NCI-H1417 treated with DMSO at 0.1 percent for 48 hours (cell line): ENCODE results near the gene ZBTB43.
"Not testable (repeated sequence)": the region's sequence is repeated elsewhere in the genome, so short reads cannot be mapped to it uniquely, and the experiment has no call there.

Experiments
- DNase-seq: peaks from one replicate; lab custom pipeline; 2025; lab: John Stamatoyannopoulos, UW

The ZBTB43 gene

DNA sequence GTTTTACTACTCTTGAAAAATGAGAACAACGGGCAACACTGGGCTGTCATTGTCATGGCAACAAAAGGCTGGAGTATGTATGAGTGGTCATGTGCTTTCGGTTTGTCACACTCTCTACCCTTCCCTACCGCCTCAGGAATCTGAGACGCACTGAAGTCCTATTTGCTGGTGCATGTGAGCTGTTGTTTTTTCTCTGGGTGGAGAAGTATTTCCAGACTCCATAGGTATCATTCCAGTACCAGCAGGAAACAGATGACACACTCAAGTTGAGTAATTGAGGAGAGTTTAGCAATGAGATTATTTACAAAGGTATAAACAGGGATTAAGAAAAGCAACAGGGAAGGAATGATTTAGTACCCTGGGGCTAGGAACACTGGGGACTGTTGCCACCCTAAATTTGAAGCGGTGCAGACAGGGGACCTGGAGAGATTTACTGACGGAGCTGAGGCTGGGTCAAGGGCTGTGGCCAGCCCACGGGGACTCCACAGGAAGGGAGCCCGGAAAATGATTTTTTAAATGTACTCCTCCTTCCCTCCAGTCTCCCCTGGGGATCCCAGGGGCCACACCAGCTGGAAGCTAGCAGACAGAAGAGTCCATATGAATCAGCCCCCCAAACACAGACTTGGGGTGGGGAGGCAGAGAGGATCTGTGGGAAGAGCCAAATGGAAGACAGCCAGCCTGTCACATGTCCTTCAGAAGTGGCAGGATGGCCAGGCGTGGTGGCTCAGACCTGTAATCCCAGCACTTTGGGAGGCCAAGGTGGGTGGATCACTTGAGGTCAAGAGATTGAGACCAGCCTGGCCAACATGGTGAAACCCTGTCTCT is 13.2 kb upstream of the ZBTB43 start:
- no peak for DNase-seq

GRCh38 chr9:126793686-126794417 is 11.0 kb upstream of the ZBTB43 start:
- no peak for DNase-seq

DNA sequence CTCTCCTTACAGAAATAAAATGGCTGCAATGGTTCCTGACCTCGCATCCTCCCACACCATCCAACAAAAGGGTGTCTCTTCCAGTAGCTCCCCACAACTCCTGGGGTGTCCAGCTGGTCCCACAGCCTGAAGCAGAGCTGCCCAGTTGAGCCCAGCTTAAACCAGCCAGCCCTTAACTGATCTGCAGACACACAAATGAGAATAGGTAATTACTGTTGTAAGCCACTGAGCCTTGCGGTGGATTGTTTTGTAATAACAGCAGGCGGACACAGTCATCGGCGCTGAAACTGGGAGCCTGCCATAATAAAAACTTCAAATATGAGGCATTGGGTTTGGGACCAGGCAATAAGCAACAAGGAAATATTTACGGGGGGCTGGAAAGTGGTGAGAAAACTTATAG is 10.4 kb upstream of the ZBTB43 start:
- no peak for DNase-seq

DNA sequence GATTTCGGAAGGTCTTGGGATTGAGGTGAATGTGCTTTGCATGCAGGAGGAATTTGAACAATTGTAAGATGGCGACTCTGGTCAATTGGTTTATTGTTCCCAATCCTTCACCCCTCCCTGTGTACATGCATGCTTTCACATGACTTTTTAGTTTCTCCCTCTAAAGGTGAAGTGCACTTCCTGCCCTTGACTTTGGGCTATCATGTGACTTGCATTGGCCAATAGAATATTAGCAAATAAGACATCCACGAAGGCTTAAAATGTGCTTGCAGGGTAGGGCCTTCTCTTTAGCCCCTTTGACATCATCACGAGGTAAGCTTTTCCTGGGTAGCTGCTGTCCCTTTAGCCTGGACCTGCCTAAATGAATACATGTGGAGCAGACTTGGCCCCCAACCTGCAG is 8.1 kb upstream of the ZBTB43 start:
- DNase-seq = no peak

- no peak for DNase-seq
Measured at GRCh38 chr9:126797903-126798302, 6.9 kb upstream of the ZBTB43 start.

GRCh38 chr9:126799034-126799433 is 5.8 kb upstream of the ZBTB43 start:
- DNase-seq = no peak

DNA sequence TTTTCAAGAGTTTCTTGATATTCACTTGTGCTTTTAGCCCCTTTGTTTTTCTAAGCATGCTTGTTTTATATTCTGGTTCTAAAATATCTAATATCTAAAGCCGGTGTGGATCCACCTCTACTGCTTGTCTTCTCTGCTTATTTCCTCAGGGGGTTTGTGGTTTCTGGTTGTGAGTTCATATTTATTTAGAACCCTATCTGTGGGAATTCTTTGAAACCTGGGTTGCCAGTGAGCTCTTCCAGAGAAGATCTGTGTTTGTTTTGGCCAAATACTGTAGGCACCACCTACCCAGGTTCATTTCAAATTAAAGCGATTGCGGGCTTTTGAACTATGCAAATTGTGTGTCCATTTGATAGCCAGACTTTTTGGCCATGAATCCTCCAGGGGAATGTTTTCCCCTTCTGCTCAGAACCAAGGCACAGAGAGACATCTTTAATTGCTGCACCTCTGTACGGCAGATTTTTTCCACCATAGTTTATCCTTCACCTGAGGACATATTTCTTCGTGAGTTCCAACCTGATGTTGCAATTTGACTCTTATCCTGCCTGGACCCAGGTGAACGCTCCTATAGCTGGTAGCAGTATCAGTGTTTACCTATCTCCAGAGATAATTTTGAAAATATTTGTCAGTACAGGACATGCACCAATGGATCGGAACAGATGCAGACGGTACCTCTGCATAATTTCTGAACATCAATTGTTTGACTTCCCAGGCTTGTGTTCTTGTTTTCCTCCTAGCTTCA is 2.4 kb upstream of the ZBTB43 start:
- DNase-seq = no peak

DNA sequence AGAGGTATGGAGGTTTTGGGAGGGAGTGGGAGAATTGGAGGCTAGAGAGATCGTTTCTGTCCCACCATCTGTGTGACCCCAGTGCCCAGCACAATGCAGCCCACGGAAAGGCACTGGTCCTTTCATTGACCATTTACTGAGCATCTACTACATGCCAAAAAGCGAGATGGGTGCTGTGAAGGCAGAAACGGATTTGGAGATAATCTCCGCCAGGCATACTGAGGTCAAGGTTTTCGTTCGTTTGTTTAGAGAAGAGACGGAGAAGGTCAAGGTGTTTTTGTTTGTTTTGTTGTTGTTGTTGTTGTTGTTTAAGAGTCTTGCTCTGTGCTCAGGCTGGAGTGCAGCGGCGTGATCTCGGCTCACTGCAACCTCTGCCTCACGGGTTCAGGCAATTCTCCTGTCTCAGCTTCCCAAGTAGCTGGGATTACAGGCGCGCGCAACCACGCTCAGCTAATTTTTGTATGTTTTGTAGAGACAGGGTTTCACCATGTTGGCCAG is 593 bp upstream of the ZBTB43 start:
- DNase-seq = no peak

DNA sequence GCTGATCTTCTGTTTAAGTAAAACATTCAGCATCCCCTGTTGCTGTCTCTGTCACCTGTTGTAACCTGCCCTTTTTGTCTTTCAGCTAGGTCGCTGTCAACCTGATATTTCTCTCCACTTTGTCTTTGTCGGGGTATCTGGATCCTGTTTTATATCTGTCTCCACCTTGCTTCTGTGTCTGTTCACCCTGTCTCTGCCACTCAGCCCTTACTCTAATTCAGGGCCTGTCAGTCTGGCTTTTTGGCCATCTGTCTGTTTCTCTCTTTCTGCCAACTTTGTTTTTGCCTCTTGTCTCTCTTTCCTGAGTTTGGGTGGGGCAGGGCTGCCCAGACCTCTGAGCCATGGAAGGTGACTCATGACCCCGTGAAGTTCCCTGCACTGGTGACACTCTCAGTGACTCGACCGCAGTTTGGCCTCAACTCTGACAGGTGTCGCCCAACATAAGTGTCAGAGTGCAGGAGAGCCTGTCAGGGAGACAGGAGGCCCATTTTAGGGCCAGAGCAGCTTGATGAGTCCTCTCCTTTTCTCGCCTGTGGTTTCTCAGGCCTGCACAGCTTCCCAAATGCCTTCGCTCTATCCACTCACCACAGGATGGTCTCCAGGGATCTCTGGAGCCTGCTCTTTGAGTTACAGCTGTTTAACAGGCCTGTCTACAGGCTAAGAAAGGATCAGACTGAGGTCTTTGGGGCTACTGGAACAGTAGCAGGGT is 868 bp downstream of the ZBTB43 start:
- DNase-seq = no peak

- no peak for DNase-seq
Measured at GRCh38 chr9:126806336-126806735, 1.5 kb downstream of the ZBTB43 start.

DNA sequence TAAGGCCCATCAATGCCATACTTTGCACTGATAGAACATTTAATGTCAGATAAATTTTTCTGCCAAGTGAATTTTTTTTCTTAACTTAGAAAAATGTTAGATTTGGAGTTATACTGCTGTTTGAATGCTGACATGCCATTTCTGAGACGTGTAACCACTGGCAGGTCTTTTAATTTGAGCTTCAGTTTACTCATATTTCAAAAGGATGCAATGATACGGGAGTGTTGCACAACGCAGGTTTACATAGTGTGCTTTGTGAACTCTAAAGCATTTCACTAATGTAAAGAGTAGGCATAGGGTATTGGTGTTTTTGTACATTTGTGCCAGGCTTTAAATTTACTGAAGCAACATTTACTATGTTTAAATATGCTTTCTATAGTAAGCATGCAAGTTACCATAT is 4.2 kb downstream of the ZBTB43 start:
- DNase-seq = no peak

DNA sequence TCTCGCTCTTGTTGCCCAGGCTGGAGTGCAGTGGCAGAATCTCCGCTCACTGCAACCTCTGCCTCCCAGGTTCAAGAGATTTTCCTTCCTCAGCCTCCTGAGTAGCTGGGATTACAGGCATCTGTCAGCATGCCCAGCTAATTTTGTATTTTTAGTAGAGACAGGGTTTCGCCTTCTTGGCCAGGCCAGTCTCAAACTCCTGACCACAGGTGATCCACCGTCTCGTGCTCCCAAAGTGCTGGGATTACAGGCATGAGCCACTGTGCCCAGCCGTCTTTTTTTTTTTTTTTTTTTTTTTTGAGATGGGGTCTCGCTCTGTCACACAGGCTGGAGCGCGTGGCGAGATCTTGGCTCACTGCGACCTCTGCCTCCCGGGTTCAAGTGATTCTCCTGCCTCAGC is 5.4 kb downstream of the ZBTB43 start:
- DNase-seq = not testable (repeated sequence)

GRCh38 chr9:126813072-126813471 is 8.2 kb downstream of the ZBTB43 start:
- DNase-seq = no peak

DNA sequence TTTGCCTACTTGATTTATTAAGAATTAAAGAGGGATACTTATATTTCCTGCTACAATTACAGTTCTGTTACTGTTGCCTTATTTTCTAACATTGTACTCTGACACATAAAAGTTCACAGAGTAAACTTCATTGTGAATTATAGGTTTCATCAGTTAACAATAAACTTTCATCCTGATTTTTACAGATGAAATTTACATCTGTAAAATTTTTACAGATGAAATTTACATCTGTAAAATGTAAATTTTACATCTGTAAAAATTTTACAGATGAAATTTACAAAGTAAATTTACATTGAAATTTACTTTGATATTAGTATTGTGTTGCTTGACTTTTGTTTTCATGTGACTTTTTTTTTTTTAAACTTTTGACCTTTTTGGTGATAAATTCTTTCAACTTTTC is 9.3 kb downstream of the ZBTB43 start:
- no peak for DNase-seq

DNA sequence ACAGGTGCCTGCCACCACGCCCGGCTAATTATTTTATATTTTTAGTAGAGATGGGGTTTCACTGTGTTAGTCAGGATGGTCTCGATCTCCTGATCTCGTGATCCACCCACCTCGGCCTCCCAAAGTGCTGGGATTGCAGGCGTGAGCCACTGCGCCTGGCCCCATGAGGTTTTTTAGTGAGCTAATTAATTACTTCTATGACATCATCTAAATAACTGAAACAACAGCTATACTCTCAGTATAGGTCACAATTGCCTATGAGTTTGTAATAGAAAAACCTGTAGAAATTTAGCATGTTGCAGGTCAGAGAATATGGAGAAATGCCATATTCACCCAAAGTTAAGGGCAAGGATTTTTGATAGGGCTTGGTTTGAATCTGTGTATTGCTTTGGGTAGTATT is 12.8 kb downstream of the ZBTB43 start:
- not testable (repeated sequence) for DNase-seq

GRCh38 chr9:126818482-126818881 is 13.6 kb downstream of the ZBTB43 start:
- DNase-seq = no peak

DNA sequence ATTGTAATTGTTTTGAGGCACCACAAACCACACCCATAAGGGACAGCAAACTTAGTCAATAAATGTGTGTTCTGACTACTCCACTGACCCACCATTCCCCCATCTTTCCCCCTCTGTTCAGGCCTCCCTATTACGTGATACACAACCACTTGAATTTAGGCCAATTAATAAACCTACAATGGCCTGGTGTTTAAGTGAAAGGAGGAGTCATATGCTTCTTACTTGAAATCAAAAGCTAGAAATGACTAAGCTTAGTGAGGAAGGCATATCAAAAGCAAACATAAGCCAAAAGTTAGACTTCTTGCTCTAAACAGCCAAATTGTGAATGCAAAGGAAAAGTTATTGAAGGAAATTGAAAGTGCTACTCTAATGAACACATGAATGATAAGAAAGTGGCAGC is 14.6 kb downstream of the ZBTB43 start:
- DNase-seq = no peak

- DNase-seq = no peak
Measured at GRCh38 chr9:126822278-126822677, 17.4 kb downstream of the ZBTB43 start.

- no peak for DNase-seq
Measured at GRCh38 chr9:126822873-126823272, 18.0 kb downstream of the ZBTB43 start.

GRCh38 chr9:126824052-126824451 is 19.2 kb downstream of the ZBTB43 start:
- not testable (repeated sequence) for DNase-seq

DNA sequence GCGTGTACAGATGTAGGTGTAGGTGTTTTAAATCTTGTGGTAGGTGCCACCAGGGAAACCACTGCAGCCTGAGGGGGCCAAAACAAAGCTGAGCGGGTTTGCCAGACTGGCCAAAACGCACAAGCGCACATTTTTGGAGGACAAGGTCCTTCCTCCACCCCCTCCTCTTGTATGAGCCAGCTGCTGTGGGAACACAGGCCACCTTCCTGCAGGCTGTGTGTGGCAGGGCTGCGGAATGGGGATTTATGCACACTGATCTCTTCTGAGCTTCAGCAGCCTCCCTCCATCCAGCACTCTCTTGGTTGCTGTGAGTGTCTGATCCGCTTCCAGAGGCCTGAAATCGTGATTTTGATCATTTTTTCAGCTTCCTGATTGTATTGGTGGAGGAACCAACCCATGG is 22.4 kb downstream of the ZBTB43 start:
- DNase-seq = no peak

- DNase-seq = no peak
Measured at GRCh38 chr9:126829035-126829434, 24.2 kb downstream of the ZBTB43 start.
